H9 (cell line): ENCODE data around the gene C17orf50. TPM values are rescaled to one million over a fixed set of nuclear protein-coding genes. Genes with fewer than 3 reads are reported as not detected.

Experiments used
- DNase-seq: peaks from one replicate; pipeline ENCODE4 v3.0.0-alpha.2; 2017
- H2AFZ ChIP-seq: one replicate; pipeline ENCODE4 v1.6.1; 2013; ENCODE audit warnings: mild to moderate bottlenecking, low read length, control low read depth, moderate library complexity
- H2AK5ac ChIP-seq: 2 replicates; pipeline ENCODE4 v1.6.1; 2013; ENCODE audit warnings: low read length, control low read depth, mixed read lengths; ENCODE audit not compliant: insufficient read length
- H2BK120ac ChIP-seq: one replicate; pipeline ENCODE4 v1.6.1; 2013; ENCODE audit warnings: low read depth, mild to moderate bottlenecking, low read length, control low read depth, inconsistent platforms; ENCODE audit not compliant: poor library complexity, severe bottlenecking
- H2BK12ac ChIP-seq: 2 replicates; pipeline ENCODE4 v1.6.1; 2013; ENCODE audit warnings: low read length, control low read depth, mixed read lengths, low read depth; ENCODE audit not compliant: insufficient read length
- H2BK15ac ChIP-seq: 2 replicates; pipeline ENCODE4 v1.6.1; 2013; ENCODE audit warnings: low read depth, low read length, control low read depth
- H2BK20ac ChIP-seq: one replicate; pipeline ENCODE4 v1.6.1; 2013; ENCODE audit warnings: low read depth, mild to moderate bottlenecking, low read length, control low read depth, inconsistent platforms; ENCODE audit not compliant: poor library complexity, severe bottlenecking
- H2BK5ac ChIP-seq: 2 replicates; pipeline ENCODE4 v1.6.1; 2013; ENCODE audit warnings: low read length, control low read depth, mixed read lengths; ENCODE audit not compliant: insufficient read length
- H3K14ac ChIP-seq: 2 replicates; pipeline ENCODE4 v1.6.1; 2013; ENCODE audit warnings: low read length, control low read depth; ENCODE audit not compliant: insufficient read depth
- H3K18ac ChIP-seq: 2 replicates; pipeline ENCODE4 v1.6.1; 2013; ENCODE audit warnings: low read depth, mild to moderate bottlenecking, mixed read lengths, low read length, control low read depth; ENCODE audit not compliant: insufficient read length
- H3K23ac ChIP-seq: 2 replicates; pipeline ENCODE4 v1.6.1; 2013; ENCODE audit warnings: low read length, control low read depth, mixed read lengths, low read depth; ENCODE audit not compliant: insufficient read length
- H3K23me2 ChIP-seq: 2 replicates; pipeline ENCODE4 v1.6.1; 2013; ENCODE audit warnings: low read depth, mild to moderate bottlenecking, mixed read lengths, low read length, control low read depth; ENCODE audit not compliant: insufficient read length, poor library complexity, severe bottlenecking
- H3K27ac ChIP-seq: 2 replicates; pipeline ENCODE4 v1.5.1; 2013; ENCODE audit warnings: low read length, control low read depth, mixed read lengths, low read depth; ENCODE audit not compliant: insufficient read length
- H3K27me3 ChIP-seq: 2 replicates; pipeline ENCODE4 v1.6.1; 2013; ENCODE audit warnings: low read length, control low read depth, inconsistent platforms; ENCODE audit not compliant: insufficient read depth
- H3K4ac ChIP-seq: 2 replicates; pipeline ENCODE4 v1.6.1; 2013; ENCODE audit warnings: low read depth, mild to moderate bottlenecking, control low read depth, inconsistent platforms, low read length, moderate library complexity
- H3K4me1 ChIP-seq: 2 replicates; pipeline ENCODE4 v1.6.1; 2013; ENCODE audit warnings: low read length, control low read depth, inconsistent platforms; ENCODE audit not compliant: insufficient read depth
- H3K4me2 ChIP-seq: 2 replicates; pipeline ENCODE4 v1.6.1; 2013; ENCODE audit warnings: low read length, control low read depth, mixed read lengths; ENCODE audit not compliant: insufficient read length, insufficient read depth
- H3K56ac ChIP-seq: 2 replicates; pipeline ENCODE4 v1.6.1; 2013; ENCODE audit warnings: low read depth, mild to moderate bottlenecking, mixed read lengths, low read length, control low read depth; ENCODE audit not compliant: insufficient read length
- H3K79me1 ChIP-seq: 2 replicates; pipeline ENCODE4 v1.6.1; 2013; ENCODE audit warnings: low read depth, mild to moderate bottlenecking, moderate library complexity, low read length, control low read depth, inconsistent platforms; ENCODE audit not compliant: insufficient read depth, poor library complexity, severe bottlenecking
- H3K79me2 ChIP-seq: 2 replicates; pipeline ENCODE4 v1.6.1; 2013; ENCODE audit warnings: low read length, control low read depth, inconsistent platforms; ENCODE audit not compliant: insufficient read depth
- H3K9ac ChIP-seq: 2 replicates; pipeline ENCODE4 v1.6.1; 2013; ENCODE audit warnings: low read length, control low read depth, mixed read lengths; ENCODE audit not compliant: insufficient read length; ENCODE audit errors: extremely low read depth
- H3K9me3 ChIP-seq: one replicate; pipeline ENCODE4 v1.6.1; 2013; ENCODE audit warnings: low read depth, low read length, inconsistent platforms; ENCODE audit not compliant: control insufficient read depth
- H3T11ph ChIP-seq: one replicate; pipeline ENCODE4 v1.6.1; 2013; ENCODE audit warnings: mild to moderate bottlenecking, low read length, control low read depth, inconsistent platforms
- H4K20me1 ChIP-seq: one replicate; pipeline ENCODE4 v1.6.1; 2013; ENCODE audit not compliant: control insufficient read depth, insufficient read length, insufficient read depth
- H4K5ac ChIP-seq: 2 replicates; pipeline ENCODE4 v1.6.1; 2013; ENCODE audit warnings: low read depth, mild to moderate bottlenecking, mixed read lengths, low read length, control low read depth; ENCODE audit not compliant: insufficient read length
- H4K8ac ChIP-seq: replicated peaks from 2 replicates; pipeline ENCODE4 v1.6.1; 2013; ENCODE audit warnings: low read length, control low read depth, mixed read lengths, low read depth; ENCODE audit not compliant: insufficient read length
- H4K91ac ChIP-seq: 2 replicates; pipeline ENCODE4 v1.6.1; 2013; ENCODE audit warnings: low read depth, mild to moderate bottlenecking, moderate library complexity, mixed read lengths, low read length, control low read depth; ENCODE audit not compliant: insufficient read length
- H3K27ac Mint-ChIP-seq, 3 experiments: 2 replicates in 2 of 3; 3 replicates in 1 of 3; pipeline ENCODE4 v1.8.0; 2020 to 2021; ENCODE audit warnings: mixed read lengths in 3 of 3, mild to moderate bottlenecking in 1 of 3, moderate library complexity in 1 of 3
- H3K27me3 Mint-ChIP-seq: 2 replicates; pipeline ENCODE4 v1.8.0; 2021; ENCODE audit warnings: low read depth, mild to moderate bottlenecking, moderate library complexity, mixed read lengths
- H3K36me3 Mint-ChIP-seq, 3 experiments: 2 replicates in 2 of 3; 3 replicates in 1 of 3; pipeline ENCODE4 v1.8.0; 2020 to 2021; ENCODE audit warnings: low read depth in 3 of 3, mixed read lengths in 3 of 3; ENCODE audit not compliant: insufficient read depth in 1 of 3
- H3K4me1 Mint-ChIP-seq, 2 experiments: 2 replicates each; pipeline ENCODE4 v1.8.0; 2020; ENCODE audit warnings: mixed read lengths in 2 of 2
- H3K4me3 Mint-ChIP-seq, 2 experiments: 2 replicates in 1 of 2; 3 replicates in 1 of 2; pipeline ENCODE4 v1.8.0; 2020 to 2021; ENCODE audit warnings: mild to moderate bottlenecking in 2 of 2, mixed read lengths in 2 of 2, moderate library complexity in 1 of 2
- H3K9me3 Mint-ChIP-seq, 2 experiments: 2 replicates in 1 of 2; 3 replicates in 1 of 2; pipeline ENCODE4 v1.8.0; 2020; ENCODE audit warnings: mild to moderate bottlenecking in 2 of 2, mixed read lengths in 2 of 2, moderate library complexity in 1 of 2
- WGBS: extraction: QIAGEN DNeasy Blood & Tissue Kit; methylation state at CpG from one replicate; pipeline ENCODE4 v1.1.7; 2013; ENCODE audit warnings: missing lambda C conversion rate, low lambda C conversion rate, mixed read lengths; ENCODE audit not compliant: insufficient read length; ENCODE audit errors: extremely low coverage; 5-methylcytosine and 5-hydroxymethylcytosine counted together
- total RNA-seq: library from RNA; stranded (reverse); gene quantifications from 2 replicates; pipeline ENCODE4 v1.2.1, GENCODE V29; 2021
- TF ChIP-seq, protein P1 (sequence below): fragments of 200-600 bp; sonication (generic); conservative IDR thresholded peaks from 3 replicates; pipeline ENCODE4 v1.8.0; 2021; ENCODE audit warnings: antibody characterized with exemption, mild to moderate bottlenecking

Gene C17orf50
- total RNA-seq, 1 experiment from 2014 or later: not detected

- peaks cover 42% of the 10 kb centered on the region for H3K27me3 Mint-ChIP-seq
- no peak overlapping the region for H3K4me2 ChIP-seq
- H3K9me3 Mint-ChIP-seq: no peaks in the 10 kb centered on the region
- no peak overlapping the region for H3K9ac ChIP-seq
- peaks cover 4 to 5% of the 10 kb centered on the region in 2 experiments; a peak in 3 of 4 replicates for H3K4me1 Mint-ChIP-seq
- H4K8ac ChIP-seq: no peak overlapping the region
- TF ChIP-seq, protein P1, sequence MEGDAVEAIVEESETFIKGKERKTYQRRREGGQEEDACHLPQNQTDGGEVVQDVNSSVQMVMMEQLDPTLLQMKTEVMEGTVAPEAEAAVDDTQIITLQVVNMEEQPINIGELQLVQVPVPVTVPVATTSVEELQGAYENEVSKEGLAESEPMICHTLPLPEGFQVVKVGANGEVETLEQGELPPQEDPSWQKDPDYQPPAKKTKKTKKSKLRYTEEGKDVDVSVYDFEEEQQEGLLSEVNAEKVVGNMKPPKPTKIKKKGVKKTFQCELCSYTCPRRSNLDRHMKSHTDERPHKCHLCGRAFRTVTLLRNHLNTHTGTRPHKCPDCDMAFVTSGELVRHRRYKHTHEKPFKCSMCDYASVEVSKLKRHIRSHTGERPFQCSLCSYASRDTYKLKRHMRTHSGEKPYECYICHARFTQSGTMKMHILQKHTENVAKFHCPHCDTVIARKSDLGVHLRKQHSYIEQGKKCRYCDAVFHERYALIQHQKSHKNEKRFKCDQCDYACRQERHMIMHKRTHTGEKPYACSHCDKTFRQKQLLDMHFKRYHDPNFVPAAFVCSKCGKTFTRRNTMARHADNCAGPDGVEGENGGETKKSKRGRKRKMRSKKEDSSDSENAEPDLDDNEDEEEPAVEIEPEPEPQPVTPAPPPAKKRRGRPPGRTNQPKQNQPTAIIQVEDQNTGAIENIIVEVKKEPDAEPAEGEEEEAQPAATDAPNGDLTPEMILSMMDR: no peak
- H3K4me1 ChIP-seq: no peaks in the 10 kb centered on the region
- H3K79me1 ChIP-seq: no peaks in the 10 kb centered on the region
- H2AK5ac ChIP-seq: no peak overlapping the region
- H3K27ac Mint-ChIP-seq: no peak overlapping the region
- no peak overlapping the region for H2AFZ ChIP-seq
- no CpG with 5 or more reads among the region's 9 CpGs for WGBS
- no peak for DNase-seq
- H3K4me3 Mint-ChIP-seq: no peak overlapping the region
- no peak overlapping the region for H3K18ac ChIP-seq
- no peak overlapping the region for H4K5ac ChIP-seq
- no peaks in the 10 kb centered on the region for H3K23me2 ChIP-seq
- H3K79me2 ChIP-seq: no peaks in the 10 kb centered on the region
- H3K9me3 ChIP-seq: no peaks in the 10 kb centered on the region
- H3K36me3 Mint-ChIP-seq: no peaks in the 10 kb centered on the region
- H3K27me3 ChIP-seq: peaks cover 6% of the 10 kb centered on the region; the same call in 1 of the 2 replicates
- no peak overlapping the region for H3K23ac ChIP-seq
- H2BK20ac ChIP-seq: no peak overlapping the region
- no peak overlapping the region for H3K27ac ChIP-seq
- no peak overlapping the region for H3K4ac ChIP-seq
- H3K56ac ChIP-seq: no peak overlapping the region
- no peak overlapping the region for H2BK15ac ChIP-seq
- no peak overlapping the region for H2BK12ac ChIP-seq
- no peak overlapping the region for H3T11ph ChIP-seq
- no peak overlapping the region for H2BK120ac ChIP-seq
- no peak overlapping the region for H2BK5ac ChIP-seq
- H4K20me1 ChIP-seq: no peaks in the 10 kb centered on the region
- no peak overlapping the region for H3K14ac ChIP-seq
- no peak overlapping the region for H4K91ac ChIP-seq
Measured at GRCh38 chr17:35801583-35802224, 41.0 kb downstream of the C17orf50 start.
